KMS-11 (cell line): ENCODE results near the gene PIWIL4.

Source experiments
- H2AFZ ChIP-seq: fragments of 200-600 bp; sonication (generic); 2 replicates; pipeline ENCODE4 v1.6.1; 2016; ENCODE audit warnings: antibody characterized with exemption, mixed run types, low read depth
- H3K27ac ChIP-seq: fragments of 200-600 bp; sonication (generic); 2 replicates; pipeline ENCODE4 v1.6.1; 2016; ENCODE audit warnings: mild to moderate bottlenecking, mixed run types
- H3K27me3 ChIP-seq: fragments of 200-600 bp; sonication (generic); 2 replicates; pipeline ENCODE4 v1.6.1; 2017; ENCODE audit warnings: mild to moderate bottlenecking, low read depth, mixed run types, moderate library complexity; ENCODE audit not compliant: insufficient read depth
- H3K36me3 ChIP-seq: fragments of 200-600 bp; sonication (generic); 2 replicates; pipeline ENCODE4 v1.6.1; 2017; ENCODE audit warnings: mild to moderate bottlenecking, mixed run types; ENCODE audit not compliant: insufficient read depth
- H3K4me1 ChIP-seq: fragments of 200-600 bp; sonication (generic); 2 replicates; pipeline ENCODE4 v1.6.1; 2016; ENCODE audit warnings: mild to moderate bottlenecking, low read depth, mixed run types; ENCODE audit not compliant: poor library complexity, severe bottlenecking
- H3K4me2 ChIP-seq: fragments of 200-600 bp; sonication (generic); 2 replicates; pipeline ENCODE4 v1.7.0; 2016; ENCODE audit warnings: mild to moderate bottlenecking, mixed run types
- H3K4me3 ChIP-seq: fragments of 200-600 bp; sonication (generic); IDR thresholded peaks from 2 replicates; pipeline ENCODE4 v1.6.1; 2017; ENCODE audit warnings: low read depth, low read length, mixed read lengths; ENCODE audit not compliant: insufficient read depth
- H3K79me2 ChIP-seq: fragments of 200-600 bp; sonication (generic); 2 replicates; pipeline ENCODE4 v1.6.1; 2016; ENCODE audit warnings: low read depth, mixed run types; ENCODE audit not compliant: insufficient read depth
- H3K9ac ChIP-seq: fragments of 200-600 bp; sonication (generic); 2 replicates; pipeline ENCODE4 v1.6.1; 2016; ENCODE audit warnings: mild to moderate bottlenecking, mixed run types
- H4K20me1 ChIP-seq: fragments of 200-600 bp; sonication (generic); 2 replicates; pipeline ENCODE4 v1.6.1; 2016; ENCODE audit warnings: mild to moderate bottlenecking, mixed run types; ENCODE audit not compliant: insufficient read depth
- TF ChIP-seq, protein P1 (sequence below): fragments of 200-600 bp; sonication (generic); conservative IDR thresholded peaks from 2 replicates; pipeline ENCODE4 v1.6.1; 2017; ENCODE audit warnings: low read depth, mild to moderate bottlenecking, antibody characterized with exemption, low read length, moderate library complexity, mixed read lengths

The PIWIL4 gene

GRCh38 chr11:94586546-94586945, 19.4 kb downstream of the PIWIL4 start:
- H3K4me3 ChIP-seq = no peak overlapping the region
- TF ChIP-seq, protein P1, sequence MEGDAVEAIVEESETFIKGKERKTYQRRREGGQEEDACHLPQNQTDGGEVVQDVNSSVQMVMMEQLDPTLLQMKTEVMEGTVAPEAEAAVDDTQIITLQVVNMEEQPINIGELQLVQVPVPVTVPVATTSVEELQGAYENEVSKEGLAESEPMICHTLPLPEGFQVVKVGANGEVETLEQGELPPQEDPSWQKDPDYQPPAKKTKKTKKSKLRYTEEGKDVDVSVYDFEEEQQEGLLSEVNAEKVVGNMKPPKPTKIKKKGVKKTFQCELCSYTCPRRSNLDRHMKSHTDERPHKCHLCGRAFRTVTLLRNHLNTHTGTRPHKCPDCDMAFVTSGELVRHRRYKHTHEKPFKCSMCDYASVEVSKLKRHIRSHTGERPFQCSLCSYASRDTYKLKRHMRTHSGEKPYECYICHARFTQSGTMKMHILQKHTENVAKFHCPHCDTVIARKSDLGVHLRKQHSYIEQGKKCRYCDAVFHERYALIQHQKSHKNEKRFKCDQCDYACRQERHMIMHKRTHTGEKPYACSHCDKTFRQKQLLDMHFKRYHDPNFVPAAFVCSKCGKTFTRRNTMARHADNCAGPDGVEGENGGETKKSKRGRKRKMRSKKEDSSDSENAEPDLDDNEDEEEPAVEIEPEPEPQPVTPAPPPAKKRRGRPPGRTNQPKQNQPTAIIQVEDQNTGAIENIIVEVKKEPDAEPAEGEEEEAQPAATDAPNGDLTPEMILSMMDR = no peak
- H3K4me2 ChIP-seq = no peak overlapping the region
- no peaks in the 10 kb centered on the region for H3K27me3 ChIP-seq
- no peaks in the 10 kb centered on the region for H4K20me1 ChIP-seq
- no peak overlapping the region for H2AFZ ChIP-seq
- H3K79me2 ChIP-seq = no peaks in the 10 kb centered on the region
- H3K27ac ChIP-seq = no peak overlapping the region
- H3K4me1 ChIP-seq = peaks cover 28% of the 10 kb centered on the region
- no peaks in the 10 kb centered on the region for H3K36me3 ChIP-seq
- no peak overlapping the region for H3K9ac ChIP-seq

DNA sequence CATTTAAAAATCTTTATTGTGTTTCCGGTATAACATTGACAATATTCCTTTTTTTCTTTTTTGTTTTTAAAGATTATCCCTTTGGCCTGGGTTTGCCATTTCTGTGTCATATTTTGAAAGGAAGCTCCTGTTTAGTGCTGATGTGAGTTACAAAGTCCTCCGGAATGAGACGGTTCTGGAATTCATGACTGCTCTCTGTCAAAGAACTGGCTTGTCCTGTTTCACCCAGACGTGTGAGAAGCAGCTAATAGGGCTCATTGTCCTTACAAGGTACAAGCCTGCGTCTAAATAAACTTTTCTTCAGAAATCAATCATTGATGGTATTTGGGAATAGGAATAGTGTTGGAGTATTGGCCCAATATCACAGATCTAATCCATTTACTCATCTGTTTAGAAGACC, 19.8 kb downstream of the PIWIL4 start:
- no peak overlapping the region for H3K4me2 ChIP-seq
- H4K20me1 ChIP-seq = no peaks in the 10 kb centered on the region
- H3K4me1 ChIP-seq = peaks cover 28% of the 10 kb centered on the region
- no peak overlapping the region for H2AFZ ChIP-seq
- no peaks in the 10 kb centered on the region for H3K79me2 ChIP-seq
- no peak overlapping the region for H3K9ac ChIP-seq
- H3K27ac ChIP-seq = no peak overlapping the region
- H3K27me3 ChIP-seq = no peaks in the 10 kb centered on the region
- H3K4me3 ChIP-seq = no peak overlapping the region
- no peaks in the 10 kb centered on the region for H3K36me3 ChIP-seq
- TF ChIP-seq, protein P1 = no peak

- Histone ChIP-seq H2AFZ (no peak overlapping the region), H3K79me2 (no peaks in the 10 kb centered on the region), H3K4me1 (peaks cover 19% of the 10 kb centered on the region), H3K4me2 (no peak overlapping the region), H3K9ac (no peak overlapping the region), H3K36me3 (no peaks in the 10 kb centered on the region), H4K20me1 (no peaks in the 10 kb centered on the region), H3K4me3 (no peak overlapping the region), H3K27ac (no peak overlapping the region), H3K27me3 (no peaks in the 10 kb centered on the region)
- TF ChIP-seq, protein P1 = no peak
Observed at GRCh38 chr11:94588366-94588942, 21.3 kb downstream of the PIWIL4 start.

- Histone ChIP-seq H2AFZ (no peak overlapping the region), H3K4me2 (no peak overlapping the region), H3K79me2 (no peaks in the 10 kb centered on the region), H3K36me3 (no peaks in the 10 kb centered on the region), H4K20me1 (no peaks in the 10 kb centered on the region), H3K9ac (no peak overlapping the region), H3K27ac (no peak overlapping the region), H3K4me3 (no peak overlapping the region), H3K27me3 (no peaks in the 10 kb centered on the region), H3K4me1 (no peaks in the 10 kb centered on the region)
- TF ChIP-seq, protein P1 = no peak
Observed at GRCh38 chr11:94590352-94591041, 23.3 kb downstream of the PIWIL4 start.
